ENCODE results near the gene BCL2A1. TPM values are rescaled to one million over a fixed set of nuclear protein-coding genes. Genes with fewer than 3 reads are reported as not detected.

BCL2A1 gene
- total and polyA plus RNA-seq, 10 donors = 34.4 to 180 (median 54.2) TPM

DNA sequence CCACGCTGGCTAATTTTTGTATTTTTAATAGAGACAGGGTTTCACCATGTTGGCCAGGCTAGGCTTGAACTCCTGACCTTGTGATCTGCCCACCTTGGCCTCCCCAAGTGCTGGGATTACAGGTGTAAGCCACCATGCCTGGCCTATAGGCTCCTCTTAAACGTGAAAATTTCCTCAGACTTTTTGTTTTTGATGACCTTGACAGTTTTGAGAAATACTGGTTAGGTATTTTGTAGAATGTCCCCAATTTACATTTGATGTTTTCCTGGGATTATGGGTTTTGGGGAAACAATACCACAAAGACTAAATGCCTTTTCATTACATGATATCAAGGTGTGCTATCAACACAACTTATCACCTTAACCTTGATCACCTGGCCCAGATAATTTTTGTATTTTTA lies 20.7 kb downstream of the BCL2A1 start:
- Histone ChIP-seq H3K4me1 (peaks cover 0 to 55% (median 30%) of the 10 kb centered on the region in 6 donors), H3K27ac (no peak overlapping the region), H3K9me3 (no peaks in the 10 kb centered on the region), H3K4me3 (no peak overlapping the region), H3K27me3 (replicated peaks in 1 of 7) (no peaks in the 10 kb centered on the region), H3K36me3 (no peaks in the 10 kb centered on the region)
- intact Hi-C loops (cut with DNase I; ENCODE audit: low total_unique reads) = no loop called here
- WGBS, 5 donors = 78 to 94% (median 88%) methylated on average over 2 of the region's 2 CpGs
- no peak for TF ChIP-seq POLR2AphosphoS5 (IDR thresholded peaks at IDR 0.05)
- TF ChIP-seq, protein P1, sequence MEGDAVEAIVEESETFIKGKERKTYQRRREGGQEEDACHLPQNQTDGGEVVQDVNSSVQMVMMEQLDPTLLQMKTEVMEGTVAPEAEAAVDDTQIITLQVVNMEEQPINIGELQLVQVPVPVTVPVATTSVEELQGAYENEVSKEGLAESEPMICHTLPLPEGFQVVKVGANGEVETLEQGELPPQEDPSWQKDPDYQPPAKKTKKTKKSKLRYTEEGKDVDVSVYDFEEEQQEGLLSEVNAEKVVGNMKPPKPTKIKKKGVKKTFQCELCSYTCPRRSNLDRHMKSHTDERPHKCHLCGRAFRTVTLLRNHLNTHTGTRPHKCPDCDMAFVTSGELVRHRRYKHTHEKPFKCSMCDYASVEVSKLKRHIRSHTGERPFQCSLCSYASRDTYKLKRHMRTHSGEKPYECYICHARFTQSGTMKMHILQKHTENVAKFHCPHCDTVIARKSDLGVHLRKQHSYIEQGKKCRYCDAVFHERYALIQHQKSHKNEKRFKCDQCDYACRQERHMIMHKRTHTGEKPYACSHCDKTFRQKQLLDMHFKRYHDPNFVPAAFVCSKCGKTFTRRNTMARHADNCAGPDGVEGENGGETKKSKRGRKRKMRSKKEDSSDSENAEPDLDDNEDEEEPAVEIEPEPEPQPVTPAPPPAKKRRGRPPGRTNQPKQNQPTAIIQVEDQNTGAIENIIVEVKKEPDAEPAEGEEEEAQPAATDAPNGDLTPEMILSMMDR (IDR thresholded peaks at IDR 0.05 in 8 of 11, conservative IDR thresholded peaks at IDR 0.05 in 3 of 11) = no peak
- no peak for TF ChIP-seq POLR2A (IDR thresholded peaks at IDR 0.05)
- no peak for DNase-seq

DNA sequence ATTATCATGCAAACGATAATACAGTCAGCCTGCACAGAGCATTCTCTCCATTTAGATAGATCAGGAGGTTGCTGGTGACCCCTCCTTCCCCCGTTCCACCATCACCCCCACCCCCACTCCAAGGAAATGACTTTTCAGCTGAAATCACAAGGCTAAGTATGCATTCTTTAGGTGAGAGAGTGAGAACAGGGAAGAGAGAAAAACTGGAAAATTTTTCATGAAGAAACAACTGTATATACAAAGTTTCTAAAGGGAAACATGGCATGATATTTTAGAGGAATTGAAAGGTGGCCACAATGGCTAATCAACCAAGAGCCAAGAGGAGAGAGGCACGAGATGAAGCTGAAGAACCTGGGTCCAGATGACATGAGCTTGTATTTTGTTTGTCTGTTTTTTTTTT lies 22.2 kb downstream of the BCL2A1 start:
- H3K27me3 ChIP-seq (replicated peaks in 1 of 7) = no peaks in the 10 kb centered on the region
- H3K4me1 ChIP-seq = peaks cover 0 to 40% (median 20%) of the 10 kb centered on the region in 6 donors
- DNase-seq = no peak
- no peaks in the 10 kb centered on the region for H3K36me3 ChIP-seq
- intact Hi-C loops (cut with DNase I; ENCODE audit: low total_unique reads) = no loop called here
- peak overlapping the region in 4 of 8 donors; percentile 72 to 78 (median 75) for H3K27ac ChIP-seq
- WGBS, 5 donors = 54 to 72% (median 63%) methylated on average over 3 of the region's 3 CpGs
- TF ChIP-seq, protein P1 (IDR thresholded peaks at IDR 0.05 in 8 of 11, conservative IDR thresholded peaks at IDR 0.05 in 3 of 11) = no peak
- TF ChIP-seq POLR2A (IDR thresholded peaks at IDR 0.05) = no peak
- TF ChIP-seq POLR2AphosphoS5 (IDR thresholded peaks at IDR 0.05) = no peak
- H3K4me3 ChIP-seq = no peak overlapping the region
- H3K9me3 ChIP-seq = no peaks in the 10 kb centered on the region

DNA sequence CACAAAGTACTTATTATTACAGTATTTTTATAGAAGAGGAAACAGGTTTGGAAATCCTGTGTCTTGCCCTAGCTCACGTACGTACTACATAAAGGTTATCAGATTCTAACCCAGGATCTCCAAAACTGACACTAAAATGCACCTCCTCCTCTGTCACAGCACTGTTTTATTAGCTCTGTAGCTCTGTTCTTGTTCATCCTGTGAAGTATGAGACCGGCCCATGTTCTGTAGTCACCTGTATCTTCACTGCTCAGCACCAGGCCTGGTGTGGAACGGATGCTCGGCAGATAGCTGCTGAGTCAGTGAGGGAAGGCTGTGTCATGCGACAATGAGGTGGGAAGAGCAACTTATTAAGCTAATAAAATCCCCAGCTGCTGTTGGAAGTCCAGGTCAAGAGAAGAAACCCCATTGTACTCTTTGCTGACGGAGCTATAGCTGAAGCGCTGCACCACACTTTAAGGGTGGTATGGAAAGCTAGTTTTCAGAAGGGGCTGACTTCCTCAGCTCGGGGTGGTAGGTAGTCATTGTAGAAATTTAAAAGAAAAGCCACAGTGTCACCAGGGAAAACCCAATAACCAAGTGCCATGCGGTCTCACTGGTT lies 22.8 kb downstream of the BCL2A1 start:
- TF ChIP-seq, protein P1 (IDR thresholded peaks at IDR 0.05 in 8 of 11, conservative IDR thresholded peaks at IDR 0.05 in 3 of 11) = no peak
- no peak for TF ChIP-seq POLR2AphosphoS5 (IDR thresholded peaks at IDR 0.05)
- TF ChIP-seq POLR2A (IDR thresholded peaks at IDR 0.05) = no peak
- Histone ChIP-seq H3K4me1 (peaks cover 0 to 34% (median 15%) of the 10 kb centered on the region in 6 donors), H3K9me3 (no peaks in the 10 kb centered on the region), H3K27ac (peak overlapping the region in 6 of 8 donors; percentile 33 to 78 (median 73)), H3K27me3 (replicated peaks in 1 of 7) (no peaks in the 10 kb centered on the region), H3K36me3 (no peaks in the 10 kb centered on the region), H3K4me3 (no peak overlapping the region)
- 45 to 63% (median 55%) methylated on average over 10 of the region's 10 CpGs for WGBS, 5 donors
- no peak for DNase-seq
- intact Hi-C loops (cut with DNase I; ENCODE audit: low total_unique reads) = no loop called here

DNA sequence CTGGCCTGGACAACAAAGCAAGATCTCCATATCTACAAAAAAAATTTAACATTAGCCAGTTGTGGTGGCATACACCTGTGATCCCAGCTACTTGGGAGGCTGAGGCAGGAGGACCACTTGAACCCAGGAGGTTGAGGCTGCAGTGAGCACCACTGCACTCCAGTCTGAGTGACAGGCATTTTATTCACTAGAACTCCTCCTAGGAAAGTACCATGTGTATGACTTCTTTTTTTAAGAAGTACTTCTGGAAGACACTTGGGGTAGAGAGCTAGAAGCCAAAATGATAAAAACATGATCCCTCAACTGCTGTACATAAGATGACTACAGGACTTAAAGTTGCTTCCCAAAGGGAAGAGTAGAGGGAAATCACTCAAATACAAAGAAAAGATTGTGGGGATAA lies 24.0 kb downstream of the BCL2A1 start:
- Histone ChIP-seq H3K9me3 (no peaks in the 10 kb centered on the region), H3K27me3 (replicated peaks in 1 of 7) (no peaks in the 10 kb centered on the region), H3K36me3 (no peaks in the 10 kb centered on the region), H3K4me1 (peaks cover 0 to 22% (median 12%) of the 10 kb centered on the region in 6 donors), H3K27ac (peak overlapping the region in 1 of 8 donors; percentile 74), H3K4me3 (no peak overlapping the region)
- TF ChIP-seq, protein P1 (IDR thresholded peaks at IDR 0.05 in 8 of 11, conservative IDR thresholded peaks at IDR 0.05 in 3 of 11) = no peak
- TF ChIP-seq POLR2A (IDR thresholded peaks at IDR 0.05) (no peak), POLR2AphosphoS5 (IDR thresholded peaks at IDR 0.05) (no peak)
- no peak for DNase-seq
- intact Hi-C loops (cut with DNase I; ENCODE audit: low total_unique reads) = no loop called here
